DND-41 (cell line): Measurements from ENCODE around the gene PACSIN1.

Experiments
- ATAC-seq: fragments of 200-7000 bp; cut with Tn5 transposase; 3 replicates; pipeline ENCODE4 v1.9.1; 2021; ENCODE audit warnings: low read depth; ENCODE audit not compliant: insufficient read depth
- DNase-seq: peaks from one replicate; pipeline ENCODE4 v3.0.0-alpha.2; 2020
- H2AFZ ChIP-seq: 2 replicates; pipeline ENCODE4 v1.6.0; 2012; ENCODE audit warnings: low read depth, low read length
- H3K27ac ChIP-seq: 2 replicates; pipeline ENCODE4 v1.5.1; 2012; ENCODE audit warnings: low read length, inconsistent platforms
- H3K27me3 ChIP-seq: fragments of 200-600 bp; sonication (generic); 2 replicates; pipeline ENCODE4 v1.6.0; 2012; ENCODE audit warnings: low read length, mild to moderate bottlenecking, inconsistent platforms; ENCODE audit not compliant: insufficient read depth, poor library complexity
- H3K36me3 ChIP-seq: 2 replicates; pipeline ENCODE4 v1.5.1; 2012; ENCODE audit warnings: low read length, inconsistent platforms; ENCODE audit not compliant: insufficient read depth
- H3K4me1 ChIP-seq: 2 replicates; pipeline ENCODE4 v1.5.1; 2012; ENCODE audit warnings: mild to moderate bottlenecking, low read length; ENCODE audit not compliant: insufficient read depth
- H3K4me2 ChIP-seq: 2 replicates; pipeline ENCODE4 v1.6.0; 2012; ENCODE audit warnings: mild to moderate bottlenecking, moderate library complexity, low read length, inconsistent platforms; ENCODE audit not compliant: insufficient read depth
- H3K4me3 ChIP-seq, 2 experiments: fragments of 200-600 bp in 1 of 2; shearing (Covaris generic) in 1 of 2; 2 replicates each; pipeline ENCODE4 v1.5.1; 2012 to 2016; ENCODE audit warnings: inconsistent platforms in 2 of 2, low read length in 2 of 2, mild to moderate bottlenecking in 2 of 2, low read depth in 1 of 2, moderate library complexity in 1 of 2
- H3K79me2 ChIP-seq: 2 replicates; pipeline ENCODE4 v1.6.0; 2012; ENCODE audit warnings: low read length, inconsistent platforms; ENCODE audit not compliant: insufficient read depth
- H3K9ac ChIP-seq: 2 replicates; pipeline ENCODE4 v1.6.0; 2012; ENCODE audit warnings: low read depth, mild to moderate bottlenecking, inconsistent platforms, low read length, moderate library complexity
- H3K9me3 ChIP-seq: 2 replicates; pipeline ENCODE4 v1.5.1; 2012; ENCODE audit warnings: low read length, moderate library complexity, mild to moderate bottlenecking, inconsistent platforms; ENCODE audit not compliant: insufficient read depth, severe bottlenecking
- H4K20me1 ChIP-seq: 2 replicates; pipeline ENCODE4 v1.6.0; 2012; ENCODE audit warnings: low read length; ENCODE audit not compliant: insufficient read depth
- EZH2 ChIP-seq: IDR thresholded peaks from 3 replicates; pipeline ENCODE4 v1.6.1; 2012; ENCODE audit warnings: borderline replicate concordance, low read depth, mild to moderate bottlenecking, moderate library complexity, low read length, inconsistent platforms; ENCODE audit not compliant: severe bottlenecking
- TF ChIP-seq, protein P1 (sequence below): IDR thresholded peaks from 2 replicates; pipeline ENCODE4 v1.5.1; 2012; ENCODE audit warnings: borderline replicate concordance, low read length, moderate library complexity, mild to moderate bottlenecking; ENCODE audit not compliant: poor library complexity, severe bottlenecking; ENCODE audit errors: extremely low read depth

Gene PACSIN1

GRCh38 chr6:34490390-34491090, 24.7 kb downstream of the PACSIN1 start:
- H3K36me3 ChIP-seq = no peaks in the 10 kb centered on the region
- H3K4me2 ChIP-seq = no peak overlapping the region
- H3K4me1 ChIP-seq = no peaks in the 10 kb centered on the region
- H3K9me3 ChIP-seq = no peaks in the 10 kb centered on the region
- no peaks in the 10 kb centered on the region for H3K79me2 ChIP-seq
- no peak for ATAC-seq
- no peak overlapping the region for H3K4me3 ChIP-seq
- H4K20me1 ChIP-seq = no peaks in the 10 kb centered on the region
- H3K9ac ChIP-seq = no peak overlapping the region
- no peak for DNase-seq
- TF ChIP-seq, protein P1, sequence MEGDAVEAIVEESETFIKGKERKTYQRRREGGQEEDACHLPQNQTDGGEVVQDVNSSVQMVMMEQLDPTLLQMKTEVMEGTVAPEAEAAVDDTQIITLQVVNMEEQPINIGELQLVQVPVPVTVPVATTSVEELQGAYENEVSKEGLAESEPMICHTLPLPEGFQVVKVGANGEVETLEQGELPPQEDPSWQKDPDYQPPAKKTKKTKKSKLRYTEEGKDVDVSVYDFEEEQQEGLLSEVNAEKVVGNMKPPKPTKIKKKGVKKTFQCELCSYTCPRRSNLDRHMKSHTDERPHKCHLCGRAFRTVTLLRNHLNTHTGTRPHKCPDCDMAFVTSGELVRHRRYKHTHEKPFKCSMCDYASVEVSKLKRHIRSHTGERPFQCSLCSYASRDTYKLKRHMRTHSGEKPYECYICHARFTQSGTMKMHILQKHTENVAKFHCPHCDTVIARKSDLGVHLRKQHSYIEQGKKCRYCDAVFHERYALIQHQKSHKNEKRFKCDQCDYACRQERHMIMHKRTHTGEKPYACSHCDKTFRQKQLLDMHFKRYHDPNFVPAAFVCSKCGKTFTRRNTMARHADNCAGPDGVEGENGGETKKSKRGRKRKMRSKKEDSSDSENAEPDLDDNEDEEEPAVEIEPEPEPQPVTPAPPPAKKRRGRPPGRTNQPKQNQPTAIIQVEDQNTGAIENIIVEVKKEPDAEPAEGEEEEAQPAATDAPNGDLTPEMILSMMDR = no peak
- H3K27ac ChIP-seq = no peak overlapping the region
- H2AFZ ChIP-seq = no peak overlapping the region
- H3K27me3 ChIP-seq = no peaks in the 10 kb centered on the region

GRCh38 chr6:34491091-34491430, 25.2 kb downstream of the PACSIN1 start:
- Histone ChIP-seq H3K4me3 (no peak overlapping the region), H3K4me1 (no peaks in the 10 kb centered on the region), H3K79me2 (no peaks in the 10 kb centered on the region), H3K9me3 (no peaks in the 10 kb centered on the region), H3K9ac (no peak overlapping the region), H2AFZ (no peak overlapping the region), H3K27me3 (no peaks in the 10 kb centered on the region), H4K20me1 (no peaks in the 10 kb centered on the region), H3K27ac (no peak overlapping the region), H3K36me3 (no peaks in the 10 kb centered on the region), H3K4me2 (no peak overlapping the region)
- DNase-seq (no peak), ATAC-seq (no peak)
- TF ChIP-seq, protein P1 = no peak
- TF ChIP-seq EZH2 = no peak

GRCh38 chr6:34493344-34493743, 27.5 kb downstream of the PACSIN1 start:
- no peaks in the 10 kb centered on the region for H3K27me3 ChIP-seq
- no peaks in the 10 kb centered on the region for H3K4me1 ChIP-seq
- ATAC-seq (no peak), DNase-seq (no peak)
- no peak overlapping the region for H3K4me3 ChIP-seq
- no peak for TF ChIP-seq EZH2
- TF ChIP-seq, protein P1 = no peak
- no peaks in the 10 kb centered on the region for H3K9me3 ChIP-seq
- H2AFZ ChIP-seq = no peak overlapping the region
- H3K9ac ChIP-seq = no peak overlapping the region
- no peak overlapping the region for H3K4me2 ChIP-seq
- no peaks in the 10 kb centered on the region for H3K36me3 ChIP-seq
- no peaks in the 10 kb centered on the region for H4K20me1 ChIP-seq
- no peak overlapping the region for H3K27ac ChIP-seq
- H3K79me2 ChIP-seq = no peaks in the 10 kb centered on the region

DNA sequence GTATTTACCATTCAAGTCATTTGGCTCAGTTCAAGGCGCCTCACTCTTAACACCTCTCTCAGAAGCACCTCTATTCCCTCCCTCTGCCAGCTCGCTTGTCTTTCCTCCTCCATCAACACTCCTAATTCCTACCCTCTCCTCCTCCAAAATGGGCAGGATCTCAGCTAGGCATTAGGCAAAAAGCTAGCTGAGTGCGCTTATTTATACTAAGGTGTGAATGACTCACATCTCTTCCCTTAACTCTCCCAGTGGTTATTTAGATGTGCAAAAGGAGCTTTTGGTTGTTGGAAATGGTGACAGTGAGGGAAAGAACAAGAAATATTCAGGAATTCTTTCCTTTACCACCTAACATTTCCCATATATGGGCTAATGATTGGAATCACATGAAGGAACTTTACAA, 29.1 kb downstream of the PACSIN1 start:
- H3K27me3 ChIP-seq = no peaks in the 10 kb centered on the region
- H3K4me2 ChIP-seq = no peak overlapping the region
- H2AFZ ChIP-seq = no peak overlapping the region
- DNase-seq = no peak
- H3K4me3 ChIP-seq = no peak overlapping the region
- no peaks in the 10 kb centered on the region for H3K36me3 ChIP-seq
- H4K20me1 ChIP-seq = no peaks in the 10 kb centered on the region
- no peak overlapping the region for H3K27ac ChIP-seq
- no peak for ATAC-seq
- H3K9ac ChIP-seq = no peak overlapping the region
- H3K9me3 ChIP-seq = no peaks in the 10 kb centered on the region
- TF ChIP-seq EZH2 = no peak
- TF ChIP-seq, protein P1 = no peak
- H3K79me2 ChIP-seq = no peaks in the 10 kb centered on the region
- no peaks in the 10 kb centered on the region for H3K4me1 ChIP-seq
